Esophagus muscularis mucosa (tissue), 4 donors: ENCODE results near the gene TBP. TPM values are rescaled to one million over a fixed set of nuclear protein-coding genes. Genes with fewer than 3 reads are reported as not detected.
"Not testable (repeated sequence)": the region's sequence is repeated elsewhere in the genome, so short reads cannot be mapped to it uniquely, and the experiment has no call there.

ENCODE experiments used
- DNase-seq: peaks from one replicate; pipeline ENCODE4 v3.0.0-alpha.2; 2017; ENCODE audit errors: extremely low spot score
- H3K27ac ChIP-seq, 4 donors: fragments of 200-600 bp; sonication (generic); replicated peaks in 1 of 4; 1 replicate in 3 of 4; 2 replicates in 1 of 4; pipeline ENCODE4 v1.5.1; 2016 to 2019; ENCODE audit warnings: mild to moderate bottlenecking in 1 of 4
- H3K27me3 ChIP-seq, 4 donors: fragments of 200-600 bp; sonication (generic); one replicate each; pipeline versions ENCODE4 v1.5.1 to v1.6.0; 2016 to 2019
- H3K36me3 ChIP-seq, 4 donors: fragments of 200-600 bp; sonication (generic); one replicate each; pipeline ENCODE4 v1.5.1; 2016 to 2019
- H3K4me1 ChIP-seq, 4 donors: fragments of 200-600 bp; sonication (generic); one replicate each; pipeline ENCODE4 v1.5.1; 2016 to 2019
- H3K4me3 ChIP-seq, 4 donors: fragments of 200-600 bp; sonication (generic); 1 replicate in 2 of 4; 2 replicates in 2 of 4; pipeline ENCODE4 v1.5.1; 2016 to 2019; ENCODE audit warnings: mild to moderate bottlenecking in 4 of 4, moderate library complexity in 1 of 4
- H3K9me3 ChIP-seq, 4 donors: fragments of 200-600 bp; sonication (generic); 1 replicate in 3 of 4; 2 replicates in 1 of 4; pipeline ENCODE4 v1.5.1; 2016 to 2019
- CTCF ChIP-seq, 3 experiments: fragments of 200-600 bp in 2 of 3; fragments of 450-650 bp in 1 of 3; sonication (generic) in 2 of 3; IDR thresholded peaks; one replicate each; pipeline ENCODE4 v1.5.1; 2017 to 2019; ENCODE audit warnings: antibody characterized with exemption in 3 of 3, mild to moderate bottlenecking in 2 of 3, moderate library complexity in 1 of 3
- EP300 ChIP-seq: sonication (generic); formaldehyde crosslinking; IDR thresholded peaks from one replicate; pipeline ENCODE4 v1.6.1; 2017; ENCODE audit warnings: antibody characterized with exemption
- POLR2A ChIP-seq: fragments of 450-650 bp; IDR thresholded peaks from one replicate; pipeline ENCODE4 v1.6.1; 2017; ENCODE audit warnings: antibody characterized with exemption, moderate library complexity, mild to moderate bottlenecking, low read depth
- POLR2AphosphoS5 ChIP-seq, 2 donors: sonication (generic); formaldehyde crosslinking; IDR thresholded peaks; one replicate each; pipeline ENCODE4 v1.6.1; 2017; ENCODE audit warnings: antibody characterized with exemption in 2 of 2
- WGBS: methylation state at CpG from one replicate; pipeline ENCODE4 v1.1.5; 2018; 5-methylcytosine and 5-hydroxymethylcytosine counted together
- intact Hi-C: fragments of 100-400 bp; cut with DNase I; formaldehyde crosslinking; loops from one replicate; pipeline ENCODE4 v1.15.1; 2023
- total RNA-seq, 4 donors: library from RNA; depleted of rRNA; stranded (reverse); fragments of >200 nt; gene quantifications; one replicate each; pipeline versions ENCODE4 v1.1.0 to v1.2.1, GENCODE V29; 2016

Gene TBP
- total RNA-seq, 4 donors from 2014 or later: 13.1 to 17.8 (median 16.7) TPM

- intact Hi-C loops: no loop called here
- no peak for DNase-seq
- Histone ChIP-seq H3K27me3 (no peaks in the 10 kb centered on the region), H3K9me3 (peaks cover 0 to 4% (median 0%) of the 10 kb centered on the region in 4 donors), H3K4me1 (peaks cover 0 to 22% (median 0%) of the 10 kb centered on the region in 4 donors), H3K4me3 (no peak overlapping the region), H3K36me3 (no peaks in the 10 kb centered on the region), H3K27ac (no peak overlapping the region)
- 83% methylated on average over 10 of the region's 10 CpGs for WGBS
- TF ChIP-seq CTCF (IDR thresholded peaks at IDR 0.05) (no peak), POLR2A (no peak), POLR2AphosphoS5 (IDR thresholded peaks at IDR 0.05) (no peak), EP300 (no peak)
These were observed 31.5 kb upstream of the TBP start for GRCh38 chr6:170522565-170523183.

GRCh38 chr6:170523256-170524171, 30.7 kb upstream of the TBP start:
- Histone ChIP-seq H3K27me3 (no peaks in the 10 kb centered on the region), H3K9me3 (no peaks in the 10 kb centered on the region), H3K4me1 (peaks cover 0 to 22% (median 0%) of the 10 kb centered on the region in 4 donors), H3K36me3 (no peaks in the 10 kb centered on the region), H3K27ac (no peak overlapping the region), H3K4me3 (no peak overlapping the region)
- intact Hi-C loops: no loop called here
- no peak for DNase-seq
- no peak for TF ChIP-seq POLR2AphosphoS5 (IDR thresholded peaks at IDR 0.05)
- TF ChIP-seq EP300: no peak
- TF ChIP-seq POLR2A: no peak
- TF ChIP-seq CTCF (IDR thresholded peaks at IDR 0.05): no peak
- WGBS: 75% methylated on average over 9 of the region's 9 CpGs

GRCh38 chr6:170524172-170524502, 30.0 kb upstream of the TBP start:
- peaks cover 0 to 22% (median 0%) of the 10 kb centered on the region in 4 donors for H3K4me1 ChIP-seq

GRCh38 chr6:170525795-170526194, 28.4 kb upstream of the TBP start:
- TF ChIP-seq POLR2A: no peak
- no peak for TF ChIP-seq EP300
- no peak for TF ChIP-seq CTCF (IDR thresholded peaks at IDR 0.05)
- DNase-seq: no peak
- peaks cover 0 to 22% (median 6%) of the 10 kb centered on the region in 4 donors for H3K4me1 ChIP-seq
- H3K4me3 ChIP-seq: no peak overlapping the region
- 66% methylated on average over 7 of the region's 7 CpGs for WGBS
- intact Hi-C loops: loop anchor here (5.0 kb wide), 1 partner anchor 733 kb away; no protein-coding TSS in a partner anchor
- H3K27me3 ChIP-seq: no peaks in the 10 kb centered on the region
- H3K9me3 ChIP-seq: no peaks in the 10 kb centered on the region
- H3K36me3 ChIP-seq: no peaks in the 10 kb centered on the region
- H3K27ac ChIP-seq: no peak overlapping the region

More at GRCh38 chr6:170524172-170524502, 30.0 kb upstream of the TBP start:
- no peak for TF ChIP-seq EP300
- TF ChIP-seq POLR2A: no peak
- TF ChIP-seq POLR2AphosphoS5 (IDR thresholded peaks at IDR 0.05): no peak
- no peak for TF ChIP-seq CTCF (IDR thresholded peaks at IDR 0.05)
- WGBS: 81% methylated on average over 5 of the region's 5 CpGs
- Histone ChIP-seq H3K27ac (no peak overlapping the region), H3K36me3 (no peaks in the 10 kb centered on the region), H3K27me3 (no peaks in the 10 kb centered on the region), H3K4me3 (no peak overlapping the region), H3K9me3 (no peaks in the 10 kb centered on the region)
- intact Hi-C loops: no loop called here
- no peak for DNase-seq

- not testable (repeated sequence) for H3K27ac ChIP-seq, H3K4me3 ChIP-seq, H3K9me3 ChIP-seq, H3K27me3 ChIP-seq, DNase-seq
- Histone ChIP-seq H3K4me1 (peaks cover 7 to 18% (median 13%) of the 10 kb centered on the region in 4 donors), H3K36me3 (peaks cover 0 to 20% (median 9%) of the 10 kb centered on the region in 4 donors)
- WGBS: 99% methylated on average over 5 of the region's 5 CpGs
- intact Hi-C loops: loop anchor here (2.0 to 5.0 kb wide), 2 partner anchors 697 to 736 kb away; no protein-coding TSS in a partner anchor
These were observed 26.2 kb upstream of the TBP start for GRCh38 chr6:170527995-170528394.
